ENCODE results near the gene CDSN. TPM values are rescaled to one million over a fixed set of nuclear protein-coding genes. Genes with fewer than 3 reads are reported as not detected.
A peak's percentile ranks its signal among the peaks of the same experiment; 100 is the strongest.

Gene CDSN
- total RNA-seq, 1 experiment from 2014 or later = 0.12 TPM

- ChIA-PET CTCF (interaction anchor here (0.7 to 2.6 kb wide), 14 partner anchors 12 to 292 kb away, joined by 3 to 21 read pairs (median 4); partner anchors contain the start of gene PSORS1C2), POLR2A (interaction anchor here (0.6 to 2.8 kb wide), 14 partner anchors 10 to 517 kb away, joined by 3 to 11 read pairs (median 5); partner anchors contain the start of genes MICA and TCF19), RAD21 (ENCODE audit: low non-redundant PET in 1 of 2, low total read pairs in 2 of 2, uncharacterized antibody in 2 of 2, unreplicated experiment in 2 of 2) (interaction anchor here (0.6 to 1.5 kb wide), 5 partner anchors 10 to 35 kb away, joined by 3 to 6 read pairs (median 5); no protein-coding TSS in a partner anchor)
- peak; percentile 90 for DNase-seq (ENCODE audit: low read depth, low spot score)
- Histone ChIP-seq H3K4me3 (replicated peaks in 1 of 2; ENCODE audit: low read depth in 1 of 2, low read length in 2 of 2) (peak within 1 kb of the TSS; percentile 51 to 64), H3K9me2 (ENCODE audit: insufficient read depth) (no peaks in the 10 kb centered on the region), H4K20me1 (ENCODE audit: insufficient read depth) (no peaks in the 10 kb centered on the region), H3K27ac (ENCODE audit: low read depth, low read length) (peak within 1 kb of the TSS; percentile 83), H3K9ac (ENCODE audit: low read length) (peak within 1 kb of the TSS; percentile 73), H3K9me3 (ENCODE audit: control insufficient read depth in 1 of 2, insufficient read depth in 1 of 2, low read depth in 1 of 2, low read length in 2 of 2) (no peaks in the 10 kb centered on the region), H3K4me2 (ENCODE audit: low read length) (peak within 1 kb of the TSS; percentile 92), H3K27me3 (ENCODE audit: insufficient read depth, low read length) (no peaks in the 10 kb centered on the region), H3K36me3 (ENCODE audit: control insufficient read depth in 1 of 2, insufficient read depth in 2 of 2, low read length in 2 of 2) (no peaks in the 10 kb centered on the region), H3K4me1 (ENCODE audit: control insufficient read depth in 1 of 2, insufficient read depth in 2 of 2, low read length in 2 of 2) (peaks cover 29 to 51% of the 10 kb centered on the region in 2 experiments), H3K79me2 (ENCODE audit: insufficient read depth, low read length) (peaks cover 8% of the 10 kb centered on the region; the same call in 1 of the 2 replicates), H2AFZ (ENCODE audit: low read depth, low read length, poor library complexity, severe bottlenecking) (peak within 1 kb of the TSS; percentile 43)
- BruUV-seq (replicated peaks) = no TSS peak
- TF ChIP-seq CBX3 (IDR thresholded peaks at IDR 0.05; ENCODE audit: low read depth) (0 out of 2 replicates have a peak, but pooled peaks have one; percentile 15), ATF3 (IDR thresholded peaks at IDR 0.05) (no peak), POLR2A (IDR thresholded peaks at IDR 0.05; ENCODE audit: borderline replicate concordance, extremely low read depth, insufficient read depth, insufficient read length) (no peak), ZFX (IDR thresholded peaks at IDR 0.05) (0 out of 2 replicates have a peak, but pooled peaks have one; percentile 11), FOSL1 (IDR thresholded peaks at IDR 0.05; ENCODE audit: low read depth) (peak; percentile 78), TCF7L2 (IDR thresholded peaks at IDR 0.05; ENCODE audit: borderline replicate concordance, extremely low read depth, insufficient read depth, insufficient read length) (peak; percentile 61), EZH2phosphoT487 (IDR thresholded peaks at IDR 0.05; ENCODE audit: borderline replicate concordance) (no peak), POLR2AphosphoS5 (IDR thresholded peaks at IDR 0.05; ENCODE audit: low read depth, low read length) (peak; percentile 63), SRF (IDR thresholded peaks at IDR 0.05; ENCODE audit: low read depth) (no peak), JUND (IDR thresholded peaks at IDR 0.05) (peak; percentile 83), EGR1 (IDR thresholded peaks at IDR 0.05; ENCODE audit: low read depth) (peak; percentile 48; the same call in 1 of the 2 replicates), SP1 (IDR thresholded peaks at IDR 0.05; ENCODE audit: low read depth) (peak; percentile 90), SIN3A (IDR thresholded peaks at IDR 0.05; ENCODE audit: low read depth) (peak; percentile 17; the same call in 1 of the 2 replicates), REST (IDR thresholded peaks at IDR 0.05; ENCODE audit: low read depth) (no peak)
- intact Hi-C loops (cut with micrococcal nuclease) = loop anchor here (1.0 kb wide), 1 partner anchor 12 kb away; no protein-coding TSS in a partner anchor
- ATAC-seq = peak; percentile 91
These were observed 5.7 kb downstream of the CDSN start, which contains the start of gene PSORS1C1 for GRCh38 chr6:31114541-31114878. TSS of gene PSORS1C1 (plus strand) at chr6:31114800. CDS start at chr6:31129633, 14,833 bp downstream.
